ENCODE measurements around the gene SYNDIG1. TPM values are rescaled to one million over a fixed set of nuclear protein-coding genes. Genes with fewer than 3 reads are reported as not detected.

Gene SYNDIG1
- total RNA-seq, 6 donors from 2014 or later = 0.30 to 0.37 (median 0.34) TPM; not detected in 3

DNA sequence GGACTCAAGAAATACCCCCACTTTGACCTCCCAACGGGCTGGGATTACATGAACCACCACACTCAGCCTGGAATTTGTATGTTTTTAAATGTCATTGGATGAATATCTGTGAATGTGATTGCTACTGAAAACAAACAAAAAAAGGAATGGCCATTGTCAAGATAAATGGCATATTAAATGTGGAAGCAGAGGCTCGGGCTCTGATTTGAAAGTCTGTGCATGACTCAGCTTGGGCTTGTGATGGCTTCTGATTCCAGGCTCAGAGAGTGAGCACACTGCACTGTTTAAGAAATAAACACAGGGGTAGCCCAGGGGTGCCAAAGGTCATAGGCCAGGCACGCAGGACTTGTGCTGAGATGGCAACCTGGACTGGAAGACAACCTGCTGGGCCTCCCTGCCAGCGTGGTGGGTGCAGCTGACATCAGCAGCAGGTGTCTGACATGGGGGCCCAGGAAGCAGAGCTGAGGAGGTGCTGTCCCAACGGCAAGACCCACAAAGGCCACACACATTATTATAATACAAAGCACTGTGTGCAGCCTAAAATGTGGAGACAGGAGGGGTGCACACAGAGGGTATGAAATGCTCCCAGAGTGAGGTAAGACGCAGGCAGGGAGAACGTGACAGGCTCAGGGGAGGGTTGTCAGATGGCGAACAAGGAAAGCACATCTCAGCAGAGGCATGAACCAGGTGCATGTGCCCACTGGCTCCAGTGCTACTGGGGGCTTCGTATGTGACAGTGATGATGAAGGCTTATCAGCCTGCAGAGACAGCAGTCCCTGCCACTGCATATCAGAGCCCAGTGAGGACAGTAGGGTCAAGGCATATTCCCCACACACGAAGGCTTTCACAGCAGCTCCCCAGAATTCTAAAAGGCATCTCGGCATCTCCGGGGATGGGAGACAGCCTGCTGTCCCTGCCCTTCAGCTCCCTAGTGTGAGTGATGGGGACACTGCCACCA, 169.4 kb downstream of the SYNDIG1 start:
- Histone ChIP-seq H3K4me3 (no peak overlapping the region), H3K9me3 (no peaks in the 10 kb centered on the region), H3K4me1 (no peaks in the 10 kb centered on the region), H3K27me3 (no peaks in the 10 kb centered on the region), H3K27ac (no peak overlapping the region), H3K36me3 (no peaks in the 10 kb centered on the region)
- no peak for DNase-seq
- no peak for ATAC-seq (ENCODE audit: low FRiP score in 2 of 2)
- TF ChIP-seq POLR2A (IDR thresholded peaks at IDR 0.05) = no peak
- TF ChIP-seq, protein P1, sequence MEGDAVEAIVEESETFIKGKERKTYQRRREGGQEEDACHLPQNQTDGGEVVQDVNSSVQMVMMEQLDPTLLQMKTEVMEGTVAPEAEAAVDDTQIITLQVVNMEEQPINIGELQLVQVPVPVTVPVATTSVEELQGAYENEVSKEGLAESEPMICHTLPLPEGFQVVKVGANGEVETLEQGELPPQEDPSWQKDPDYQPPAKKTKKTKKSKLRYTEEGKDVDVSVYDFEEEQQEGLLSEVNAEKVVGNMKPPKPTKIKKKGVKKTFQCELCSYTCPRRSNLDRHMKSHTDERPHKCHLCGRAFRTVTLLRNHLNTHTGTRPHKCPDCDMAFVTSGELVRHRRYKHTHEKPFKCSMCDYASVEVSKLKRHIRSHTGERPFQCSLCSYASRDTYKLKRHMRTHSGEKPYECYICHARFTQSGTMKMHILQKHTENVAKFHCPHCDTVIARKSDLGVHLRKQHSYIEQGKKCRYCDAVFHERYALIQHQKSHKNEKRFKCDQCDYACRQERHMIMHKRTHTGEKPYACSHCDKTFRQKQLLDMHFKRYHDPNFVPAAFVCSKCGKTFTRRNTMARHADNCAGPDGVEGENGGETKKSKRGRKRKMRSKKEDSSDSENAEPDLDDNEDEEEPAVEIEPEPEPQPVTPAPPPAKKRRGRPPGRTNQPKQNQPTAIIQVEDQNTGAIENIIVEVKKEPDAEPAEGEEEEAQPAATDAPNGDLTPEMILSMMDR (IDR thresholded peaks at IDR 0.05) = no peak
- no peak for TF ChIP-seq POLR2AphosphoS5 (IDR thresholded peaks at IDR 0.05)
- no peak for TF ChIP-seq EP300 (IDR thresholded peaks at IDR 0.05)
- WGBS, 2 donors = 51 to 55% methylated on average over 10 to 12 of the region's 12 CpGs

- DNase-seq (no peak), ATAC-seq (ENCODE audit: low FRiP score in 2 of 2) (no peak)
- Histone ChIP-seq H3K27me3 (no peaks in the 10 kb centered on the region), H3K27ac (no peak overlapping the region), H3K4me1 (no peaks in the 10 kb centered on the region), H3K9me3 (no peaks in the 10 kb centered on the region), H3K36me3 (no peaks in the 10 kb centered on the region), H3K4me3 (no peak overlapping the region)
- TF ChIP-seq POLR2AphosphoS5 (IDR thresholded peaks at IDR 0.05) (no peak), EP300 (IDR thresholded peaks at IDR 0.05) (no peak)
- TF ChIP-seq, protein P1 (IDR thresholded peaks at IDR 0.05) = no peak
- 60 to 71% methylated on average over 2 of the region's 2 CpGs for WGBS, 2 donors
These were observed 170.8 kb downstream of the SYNDIG1 start for GRCh38 chr20:24640276-24640675.

GRCh38 chr20:24640686-24641085, 171.3 kb downstream of the SYNDIG1 start:
- Histone ChIP-seq H3K9me3 (no peaks in the 10 kb centered on the region), H3K4me3 (no peak overlapping the region), H3K4me1 (no peaks in the 10 kb centered on the region), H3K27ac (no peak overlapping the region), H3K27me3 (no peaks in the 10 kb centered on the region), H3K36me3 (no peaks in the 10 kb centered on the region)
- 88 to 89% methylated on average over 6 of the region's 6 CpGs for WGBS, 2 donors
- no peak for ATAC-seq (ENCODE audit: low FRiP score in 2 of 2)
- DNase-seq = no peak
- TF ChIP-seq EP300 (IDR thresholded peaks at IDR 0.05) (no peak), POLR2A (IDR thresholded peaks at IDR 0.05) (no peak), POLR2AphosphoS5 (IDR thresholded peaks at IDR 0.05) (no peak)
- TF ChIP-seq, protein P1 (IDR thresholded peaks at IDR 0.05) = no peak

DNA sequence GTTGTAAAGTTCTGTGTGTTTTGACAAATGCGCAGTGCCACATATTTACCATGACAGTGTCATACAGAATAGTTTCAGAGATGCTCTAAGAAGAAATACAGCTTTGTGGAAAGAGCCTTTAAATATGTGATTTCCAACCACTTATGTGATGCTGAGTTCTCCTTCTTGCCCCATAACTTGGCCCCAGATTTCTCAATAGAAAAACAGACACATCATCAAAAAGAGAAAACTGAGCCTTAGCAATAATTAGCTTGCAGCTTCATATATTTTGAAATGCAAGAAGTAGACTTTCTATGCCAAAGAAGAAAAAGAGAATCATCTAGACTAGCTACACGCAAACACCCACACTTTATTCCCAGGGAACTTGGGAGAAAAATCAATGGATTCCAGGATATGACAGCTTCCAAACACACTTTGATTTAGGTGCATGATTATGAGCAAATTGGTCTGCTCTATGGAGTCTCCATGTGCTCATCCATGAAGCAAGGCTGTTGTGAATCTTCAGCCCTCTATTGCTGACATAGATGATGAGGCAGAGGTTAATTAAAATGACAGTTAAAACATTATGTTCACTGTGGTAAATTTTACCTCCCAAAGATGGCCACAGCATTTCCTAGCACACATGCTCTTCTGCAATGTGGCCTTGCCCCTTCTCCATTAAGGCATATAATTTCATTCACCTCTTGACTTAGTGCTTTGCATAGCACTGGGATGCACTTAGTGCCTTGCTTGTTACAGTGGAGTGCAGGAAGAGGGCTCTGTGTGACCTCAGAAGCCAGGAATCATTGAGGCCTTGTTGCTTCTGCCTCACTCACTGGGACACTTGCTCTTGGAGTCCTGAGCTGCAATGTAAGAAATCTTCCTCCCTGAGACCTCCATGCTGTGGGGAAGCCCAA, 174.6 kb downstream of the SYNDIG1 start:
- H3K4me3 ChIP-seq = no peak overlapping the region
- H3K27ac ChIP-seq = no peak overlapping the region
- no peak for DNase-seq
- no peak for ATAC-seq (ENCODE audit: low FRiP score in 2 of 2)
- H3K9me3 ChIP-seq = no peaks in the 10 kb centered on the region
- H3K36me3 ChIP-seq = no peaks in the 10 kb centered on the region
- TF ChIP-seq, protein P1 (IDR thresholded peaks at IDR 0.05) = no peak
- TF ChIP-seq POLR2A (IDR thresholded peaks at IDR 0.05) = no peak
- no peak for TF ChIP-seq EP300 (IDR thresholded peaks at IDR 0.05)
- TF ChIP-seq POLR2AphosphoS5 (IDR thresholded peaks at IDR 0.05) = no peak
- WGBS, 2 donors = 87 to 93% methylated on average over 2 of the region's 2 CpGs
- H3K4me1 ChIP-seq = no peaks in the 10 kb centered on the region
- H3K27me3 ChIP-seq = no peaks in the 10 kb centered on the region
